ENCODE data around the gene CLSTN3. TPM values are rescaled to one million over a fixed set of nuclear protein-coding genes. Genes with fewer than 3 reads are reported as not detected.
"Not testable (repeated sequence)": the region's sequence is repeated elsewhere in the genome, so short reads cannot be mapped to it uniquely, and the experiment has no call there.

The CLSTN3 gene
- total RNA-seq, 1 donor from 2014 or later: 46.2 TPM

- intact Hi-C loops (cut with DNase I): no loop called here
- Histone ChIP-seq H3K27me3 (no peaks in the 10 kb centered on the region), H3K4me1 (no peaks in the 10 kb centered on the region), H3K36me3 (no peaks in the 10 kb centered on the region), H3K27ac (no peak overlapping the region), H3K4me3 (no peak overlapping the region), H3K9me3 (no peaks in the 10 kb centered on the region)
- no peak for DNase-seq (ENCODE audit: extremely low spot score in 2 of 2)
- TF ChIP-seq CTCF (IDR thresholded peaks at IDR 0.05) (no peak), POLR2AphosphoS5 (IDR thresholded peaks at IDR 0.05; ENCODE audit: insufficient read depth in 1 of 2, low read depth in 1 of 2) (no peak), POLR2A (IDR thresholded peaks at IDR 0.05) (no peak)
Measured at GRCh38 chr12:7180685-7181084, 50.5 kb downstream of the CLSTN3 start.

DNA sequence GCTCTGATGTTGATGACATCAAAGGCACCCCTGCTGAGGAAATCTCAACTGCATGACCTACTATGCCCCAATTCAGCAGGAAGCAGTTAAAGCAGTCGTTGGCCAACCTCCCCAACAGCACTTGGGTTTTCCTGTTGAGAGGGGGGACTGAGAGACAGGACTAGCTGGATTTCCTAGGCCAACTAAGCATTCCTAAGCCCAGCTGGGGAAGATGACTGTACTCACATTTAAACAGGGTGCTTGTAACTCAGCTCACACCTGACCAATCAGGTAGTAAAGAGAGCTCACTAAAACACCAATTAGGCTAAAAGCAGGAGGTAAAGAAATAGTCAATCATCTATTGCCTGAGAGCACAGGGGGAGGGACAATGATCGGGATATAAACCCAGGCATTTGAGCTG, 55.9 kb downstream of the CLSTN3 start:
- DNase-seq (ENCODE audit: extremely low spot score in 2 of 2); H3K4me3 ChIP-seq; intact Hi-C loops (cut with DNase I); H3K27ac ChIP-seq; H3K27me3 ChIP-seq; H3K9me3 ChIP-seq; H3K36me3 ChIP-seq: not testable (repeated sequence)
- peaks cover 24% of the 10 kb centered on the region for H3K4me1 ChIP-seq

DNA sequence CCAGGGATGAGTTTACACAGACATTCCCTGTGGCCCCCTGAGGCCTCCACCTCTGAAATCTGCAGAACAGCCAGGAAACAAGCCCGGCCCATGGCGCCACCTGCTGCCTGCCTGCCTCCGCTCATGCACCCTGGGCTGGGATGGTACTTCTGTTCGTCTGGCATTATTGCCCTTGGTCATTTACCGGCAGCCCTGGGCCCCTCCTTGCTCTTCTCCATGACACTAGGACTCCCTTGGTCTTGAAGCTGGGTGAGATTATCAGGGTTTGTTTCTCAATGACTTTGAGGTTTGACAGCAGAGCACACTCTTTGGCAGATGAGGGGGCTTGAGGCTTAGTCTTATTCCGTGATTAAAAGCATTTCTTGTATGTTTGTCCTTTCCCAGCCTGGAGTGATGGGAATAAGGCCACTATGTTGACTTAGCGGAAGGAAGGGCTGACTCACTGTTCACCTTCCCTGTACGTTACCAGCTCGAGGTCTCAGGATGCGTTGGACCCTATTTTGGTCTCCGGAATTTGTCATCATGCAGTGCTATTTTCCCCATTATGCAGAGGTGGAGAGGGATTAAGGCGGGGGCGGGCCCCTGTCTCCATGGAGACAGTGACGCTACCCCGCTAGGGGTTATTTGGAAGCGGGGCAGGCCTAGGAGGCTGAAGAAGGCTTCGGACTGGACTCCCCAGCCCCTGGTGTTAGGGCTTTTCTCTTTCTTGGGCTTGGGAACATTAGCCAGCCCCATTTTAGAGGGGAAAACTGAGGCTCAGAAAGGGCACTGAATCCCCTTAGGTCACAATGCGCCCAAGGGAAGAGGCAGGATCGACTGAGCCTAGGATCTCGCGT, 58.6 kb downstream of the CLSTN3 start:
- H3K4me1 ChIP-seq: peaks cover 33% of the 10 kb centered on the region
- intact Hi-C loops (cut with DNase I): no loop called here
- peak in 1 of 2 donors; percentile 89 for DNase-seq (ENCODE audit: extremely low spot score in 2 of 2)
- H3K4me3 ChIP-seq: peak overlapping the region; percentile 86 to 89
- H3K9me3 ChIP-seq: no peaks in the 10 kb centered on the region
- H3K27ac ChIP-seq: peak overlapping the region; percentile 91
- no peaks in the 10 kb centered on the region for H3K36me3 ChIP-seq
- TF ChIP-seq CTCF (IDR thresholded peaks at IDR 0.05) (peak; percentile 15 to 24 (median 21)), POLR2AphosphoS5 (IDR thresholded peaks at IDR 0.05; ENCODE audit: insufficient read depth in 1 of 2, low read depth in 1 of 2) (no peak), POLR2A (IDR thresholded peaks at IDR 0.05) (no peak)
- H3K27me3 ChIP-seq: no peaks in the 10 kb centered on the region

DNA sequence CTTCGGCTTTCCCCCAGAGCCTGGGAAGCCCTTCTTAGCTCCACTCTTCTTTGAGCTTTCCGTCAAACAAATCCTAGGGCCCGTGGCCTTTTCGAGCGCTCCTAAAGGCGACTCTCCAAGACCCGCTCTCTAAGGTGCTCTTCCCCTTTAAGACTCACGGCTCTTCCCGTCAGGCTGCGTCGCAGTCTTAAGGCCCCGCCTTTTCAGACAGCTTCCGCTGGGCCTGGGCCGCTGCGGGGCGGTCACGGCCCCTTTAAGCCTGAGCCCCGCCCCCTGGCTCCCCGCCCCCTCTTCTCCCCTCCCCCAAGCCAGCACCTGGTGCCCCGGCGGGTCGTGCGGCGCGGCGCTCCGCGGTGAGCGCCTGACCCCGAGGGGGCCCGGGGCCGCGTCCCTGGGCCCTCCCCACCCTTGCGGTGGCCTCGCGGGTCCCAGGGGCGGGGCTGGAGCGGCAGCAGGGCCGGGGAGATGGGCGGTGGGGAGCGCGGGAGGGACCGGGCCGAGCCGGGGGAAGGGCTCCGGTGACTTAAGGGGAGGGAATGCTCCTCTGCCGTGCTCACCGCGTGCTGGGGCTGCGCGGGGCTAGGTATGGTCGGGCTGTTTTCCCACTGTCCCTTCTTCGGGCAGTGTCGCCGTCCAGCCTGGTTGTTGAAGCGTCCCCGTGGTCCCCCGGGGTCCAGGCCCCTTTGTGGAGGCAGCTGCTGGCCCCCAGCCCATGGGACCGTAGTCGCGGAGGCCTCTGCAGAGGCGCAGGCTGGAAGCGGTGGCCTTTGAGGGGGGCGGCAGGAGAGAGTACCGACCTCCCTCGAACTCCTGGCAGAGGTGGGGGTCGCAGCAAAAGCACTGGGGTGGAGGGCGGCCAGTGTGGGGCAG, 59.5 kb downstream of the CLSTN3 start, which contains the start of gene PEX5:
TSS of gene PEX5 (plus strand) at position 289 of the 870 bp plus-strand sequence. CDS start 692 bp downstream, outside the sequence.
- TF ChIP-seq POLR2A (IDR thresholded peaks at IDR 0.05): peak in 1 of 2 donors; percentile 19
- peak in 1 of 2 donors; percentile 79 for TF ChIP-seq POLR2AphosphoS5 (IDR thresholded peaks at IDR 0.05; ENCODE audit: insufficient read depth in 1 of 2, low read depth in 1 of 2)
- TF ChIP-seq CTCF (IDR thresholded peaks at IDR 0.05): peak in 1 of 3 experiments; percentile 15
- intact Hi-C loops (cut with DNase I): no loop called here
- Histone ChIP-seq H3K9me3 (no peaks in the 10 kb centered on the region), H3K4me3 (peak within 1 kb of the TSS; percentile 86 to 89), H3K36me3 (peaks cover 0 to 5% of the 10 kb centered on the region in 2 donors), H3K27ac (peak within 1 kb of the TSS; percentile 91), H3K4me1 (peaks cover 33% of the 10 kb centered on the region), H3K27me3 (no peaks in the 10 kb centered on the region)
- peak in 1 of 2 donors; percentile 93 for DNase-seq (ENCODE audit: extremely low spot score in 2 of 2)

DNA sequence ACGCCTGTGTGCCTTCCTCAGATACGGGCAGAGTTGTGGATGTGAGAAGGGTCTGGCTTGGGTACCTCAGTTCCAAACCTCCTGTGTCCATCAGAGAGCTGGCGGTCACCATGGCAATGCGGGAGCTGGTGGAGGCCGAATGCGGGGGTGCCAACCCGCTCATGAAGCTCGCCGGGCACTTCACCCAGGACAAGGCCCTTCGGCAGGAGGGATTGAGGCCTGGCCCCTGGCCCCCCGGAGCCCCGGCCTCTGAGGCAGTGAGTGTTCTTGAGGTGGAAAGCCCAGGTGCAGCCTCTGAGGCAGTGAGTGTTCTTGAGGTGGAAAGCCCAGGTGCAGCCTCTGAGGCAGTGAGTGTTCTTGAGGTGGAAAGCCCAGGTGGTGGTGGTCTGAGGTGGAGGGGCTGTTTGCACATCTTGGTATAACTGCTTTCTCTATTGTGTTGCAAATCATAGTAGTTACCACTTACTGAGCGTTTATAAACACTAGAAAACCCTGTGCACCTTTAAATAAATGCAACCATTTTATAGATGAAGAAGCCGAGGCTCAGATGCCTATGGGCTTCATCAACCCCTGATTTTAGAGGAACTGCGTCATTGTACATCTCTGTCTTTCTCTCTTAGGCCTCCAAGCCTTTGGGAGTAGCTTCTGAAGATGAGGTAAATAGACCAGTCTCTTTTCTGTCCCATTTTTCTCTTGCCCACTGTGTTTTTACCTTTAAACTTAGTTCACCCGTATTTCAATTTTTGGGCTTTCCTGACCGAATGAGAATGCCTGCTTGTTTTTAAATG, 60.3 kb downstream of the CLSTN3 start:
- peaks cover 0 to 14% of the 10 kb centered on the region in 2 donors for H3K36me3 ChIP-seq
- no peaks in the 10 kb centered on the region for H3K9me3 ChIP-seq
- intact Hi-C loops (cut with DNase I): no loop called here
- H3K27ac ChIP-seq: peak overlapping the region; percentile 91
- DNase-seq (ENCODE audit: extremely low spot score in 2 of 2): peak in 1 of 2 donors; percentile 89
- H3K4me3 ChIP-seq: peak overlapping the region; percentile 86 to 89
- H3K4me1 ChIP-seq: peaks cover 33% of the 10 kb centered on the region
- no peaks in the 10 kb centered on the region for H3K27me3 ChIP-seq
- TF ChIP-seq POLR2A (IDR thresholded peaks at IDR 0.05) (no peak), POLR2AphosphoS5 (IDR thresholded peaks at IDR 0.05; ENCODE audit: insufficient read depth in 1 of 2, low read depth in 1 of 2) (no peak), CTCF (IDR thresholded peaks at IDR 0.05) (no peak)
